HepG2 (cell line): Measurements from ENCODE around the gene PLAGL2. TPM values are rescaled to one million over a fixed set of nuclear protein-coding genes. Genes with fewer than 3 reads are reported as not detected.

Experiments used
- ARHGAP35 ChIP-seq: sonication (generic); formaldehyde crosslinking; IDR thresholded peaks from 2 replicates; pipeline ENCODE4 v1.9.0; 2022; ENCODE audit warnings: mild to moderate bottlenecking, inconsistent platforms, moderate library complexity, missing genetic modification reagents, borderline replicate concordance
- E2F1 ChIP-seq: sonication (generic); formaldehyde crosslinking; IDR thresholded peaks from 2 replicates; pipeline ENCODE4 v1.5.0; 2020; ENCODE audit warnings: missing genetic modification reagents
- FOXJ3 ChIP-seq: sonication (generic); formaldehyde crosslinking; IDR thresholded peaks from 2 replicates; pipeline ENCODE4 v1.4.0; 2020; ENCODE audit warnings: missing genetic modification reagents, mild to moderate bottlenecking, borderline replicate concordance
- GABPB1 ChIP-seq: IDR thresholded peaks from 2 replicates; pipeline ENCODE4 v1.6.1; 2016; ENCODE audit warnings: mild to moderate bottlenecking, missing genetic modification reagents, moderate library complexity, missing compliant biosample characterization
- GLI4 ChIP-seq: sonication (generic); formaldehyde crosslinking; IDR thresholded peaks from 2 replicates; pipeline ENCODE4 v1.5.1; 2020; ENCODE audit warnings: missing genetic modification reagents, mild to moderate bottlenecking, moderate library complexity, borderline replicate concordance
- GTF2F1 ChIP-seq: fragments of 150-350 bp; IDR thresholded peaks from 2 replicates; pipeline ENCODE4 v1.6.1; 2014; ENCODE audit warnings: low read length
- HES4 ChIP-seq: sonication (generic); formaldehyde crosslinking; IDR thresholded peaks from 2 replicates; pipeline ENCODE4 v1.9.0; 2021; ENCODE audit warnings: mild to moderate bottlenecking, missing genetic modification reagents, borderline replicate concordance
- HNF4A ChIP-seq: sonication (generic); formaldehyde crosslinking; IDR thresholded peaks from 2 replicates; pipeline ENCODE4 v1.4.0; 2020; ENCODE audit warnings: missing genetic modification reagents
- IKZF1 ChIP-seq: fragments of 450-650 bp; IDR thresholded peaks from 2 replicates; pipeline ENCODE4 v1.7.1; 2016
- JUN ChIP-seq: sonication (generic); formaldehyde crosslinking; IDR thresholded peaks from 2 replicates; pipeline ENCODE4 v1.4.0; 2020; ENCODE audit warnings: mild to moderate bottlenecking, missing genetic modification reagents
- KDM4B ChIP-seq: sonication (generic); formaldehyde crosslinking; IDR thresholded peaks from 2 replicates; pipeline ENCODE4 v1.4.0; 2020; ENCODE audit warnings: missing genetic modification reagents
- KDM5A ChIP-seq: fragments of 200-600 bp; sonication (generic); IDR thresholded peaks from 2 replicates; pipeline ENCODE4 v1.7.0; 2018; ENCODE audit warnings: antibody characterized with exemption, mild to moderate bottlenecking, low read length, borderline replicate concordance
- MXD1 ChIP-seq: sonication (generic); formaldehyde crosslinking; IDR thresholded peaks from 2 replicates; pipeline ENCODE4 v1.4.0; 2020; ENCODE audit warnings: mild to moderate bottlenecking, missing genetic modification reagents
- MYNN ChIP-seq: sonication (generic); formaldehyde crosslinking; IDR thresholded peaks from 2 replicates; pipeline ENCODE4 v1.4.0; 2020; ENCODE audit warnings: mild to moderate bottlenecking, low read depth, missing genetic modification reagents
- PCBP1 ChIP-seq: fragments of 200-400 bp; formaldehyde crosslinking; IDR thresholded peaks from 2 replicates; pipeline ENCODE4 v1.6.1; 2017; ENCODE audit warnings: mild to moderate bottlenecking, low read depth, low read length, borderline replicate concordance
- PCBP2 ChIP-seq: fragments of 200-400 bp; formaldehyde crosslinking; optimal IDR thresholded peaks from 2 replicates; pipeline ENCODE3; 2018; ENCODE audit warnings: low read length, low read depth; ENCODE audit not compliant: poor library complexity, severe bottlenecking
- PLRG1 ChIP-seq: fragments of 450-650 bp; conservative IDR thresholded peaks from 2 replicates; pipeline ENCODE4 v1.6.1; 2016
- SNAPC2 ChIP-seq: sonication (generic); formaldehyde crosslinking; IDR thresholded peaks from 2 replicates; pipeline ENCODE4 v1.8.1; 2022; ENCODE audit warnings: mild to moderate bottlenecking, missing genetic modification reagents
- TSC22D2 ChIP-seq: sonication (generic); formaldehyde crosslinking; IDR thresholded peaks from 2 replicates; pipeline ENCODE4 v1.5.1; 2020; ENCODE audit warnings: missing genetic modification reagents, mild to moderate bottlenecking, borderline replicate concordance
- U2AF2 ChIP-seq: fragments of 200-400 bp; formaldehyde crosslinking; IDR thresholded peaks from 2 replicates; pipeline ENCODE4 v1.6.1; 2017; ENCODE audit warnings: low read depth, mild to moderate bottlenecking, low read length
- ZBTB49 ChIP-seq: sonication (generic); formaldehyde crosslinking; IDR thresholded peaks from 2 replicates; pipeline ENCODE4 v1.4.0; 2020; ENCODE audit warnings: missing genetic modification reagents, borderline replicate concordance
- ZNF3 ChIP-seq: IDR thresholded peaks from 2 replicates; pipeline ENCODE4 v1.7.0; 2017; ENCODE audit warnings: inconsistent platforms
- ZNF552 ChIP-seq: sonication (generic); formaldehyde crosslinking; IDR thresholded peaks from 2 replicates; pipeline ENCODE4 v1.9.0; 2022; ENCODE audit warnings: missing genetic modification reagents, mild to moderate bottlenecking, borderline replicate concordance
- ZNF691 ChIP-seq: sonication (generic); formaldehyde crosslinking; IDR thresholded peaks from 2 replicates; pipeline ENCODE4 v1.4.0; 2020; ENCODE audit warnings: missing genetic modification reagents, low read depth, mild to moderate bottlenecking, borderline replicate concordance
- ZNF772 ChIP-seq: sonication (generic); formaldehyde crosslinking; IDR thresholded peaks from 2 replicates; pipeline ENCODE4 v1.5.0; 2020; ENCODE audit warnings: mild to moderate bottlenecking, missing genetic modification reagents
- ZNF777 ChIP-seq: sonication (generic); formaldehyde crosslinking; IDR thresholded peaks from 2 replicates; pipeline ENCODE4 v1.4.0; 2020; ENCODE audit warnings: missing genetic modification reagents
- polyA plus RNA-seq, 8 experiments: library from polyadenylated mRNA; depleted of rRNA in 3 of 8; stranded (reverse) in 7 of 8; unstranded in 1 of 8; fragments of >200 nt; fragmentation: Illumina TruSeq in 4 of 8; extraction: Trizol in 4 of 8; gene quantifications; 2 replicates each; pipeline versions ENCODE4 v1.2.1 to v1.2.3, GENCODE V29; 2011 to 2016; ENCODE audit warnings: low read depth in 4 of 8, missing spikeins in 1 of 8, mixed read lengths in 1 of 8; ENCODE audit not compliant: insufficient read depth in 1 of 8
- total RNA-seq, 5 experiments: library from RNA; depleted of rRNA; stranded (reverse); fragments of >200 nt; fragmentation: Illumina TruSeq; extraction: Trizol; gene quantifications; 2 replicates each; pipeline ENCODE4 v1.2.3, GENCODE V29; 2016; ENCODE audit warnings: low read depth in 1 of 5

Gene PLAGL2
- total and polyA plus RNA-seq, 2 of the 13 experiments (the other 11 are each of a cell fraction or from before 2014, with no cell fraction given), result 15.2 to 15.3 TPM

- TF ChIP-seq HNF4A (CRISPR knock-in tag) (peak; percentile 42; the same call in 1 of the 2 replicates), KDM4B (no peak; the same call in 1 of the 2 replicates), ZNF777 (CRISPR knock-in tag) (peak; percentile 50; the same call in 1 of the 2 replicates), U2AF2 (no peak), ZNF552 (CRISPR knock-in tag) (0 out of 2 replicates have a peak, but pooled peaks have one; percentile 67), E2F1 (CRISPR knock-in tag) (peak; percentile 86), KDM5A (peak; percentile 77), GTF2F1 (no peak), PCBP2 (no peak), JUN (CRISPR knock-in tag) (0 out of 2 replicates have a peak, but pooled peaks have one; percentile 59), MYNN (CRISPR knock-in tag) (no peak; the same call in 1 of the 2 replicates), TSC22D2 (CRISPR knock-in tag) (no peak), GABPB1 (CRISPR knock-in tag) (peak; percentile 86), GLI4 (CRISPR knock-in tag) (0 out of 2 replicates have a peak, but pooled peaks have one; percentile 1), PCBP1 (no peak), ZNF3 (peak; percentile 80), MXD1 (peak; percentile 82), HES4 (CRISPR knock-in tag) (peak; percentile 95; the same call in 1 of the 2 replicates), PLRG1 (no peak), ZNF691 (CRISPR knock-in tag) (0 out of 2 replicates have a peak, but pooled peaks have one; percentile 84), ZNF772 (peak; percentile 90), IKZF1 (no peak), ARHGAP35 (CRISPR knock-in tag) (no peak), ZBTB49 (CRISPR knock-in tag) (no peak; the same call in 1 of the 2 replicates), FOXJ3 (no peak), SNAPC2 (CRISPR knock-in tag) (peak; percentile 71; the same call in 1 of the 2 replicates)
Observed at GRCh38 chr20:32207626-32208498, at the start of gene PLAGL2, which contains the start of gene POFUT1 (continued).
